Gastroesophageal sphincter (tissue), 4 donors: ENCODE results near the gene FOXL1. TPM values are rescaled to one million over a fixed set of nuclear protein-coding genes. Genes with fewer than 3 reads are reported as not detected.

Experiments used
- ATAC-seq: fragments of 150-250 bp; one replicate; pipeline ENCODE4 v1.9.1; 2016; ENCODE audit warnings: mild to moderate bottlenecking, moderate library complexity
- H3K27ac ChIP-seq, 4 donors: fragments of 200-600 bp; sonication (generic) in 3 of 4; 1 replicate in 3 of 4; 2 replicates in 1 of 4; pipeline ENCODE4 v1.5.1; 2016 to 2019
- H3K27me3 ChIP-seq: fragments of 200-600 bp; sonication (generic); one replicate; pipeline ENCODE4 v1.5.1; 2019
- H3K36me3 ChIP-seq, 2 donors: fragments of 200-600 bp; sonication (generic); one replicate each; pipeline ENCODE4 v1.5.1; 2019; ENCODE audit warnings: control low read depth in 1 of 2
- H3K4me1 ChIP-seq, 3 donors: fragments of 200-600 bp; sonication (generic); 1 replicate in 2 of 3; 2 replicates in 1 of 3; pipeline ENCODE4 v1.5.1; 2016 to 2019; ENCODE audit warnings: control low read depth in 2 of 3
- H3K4me3 ChIP-seq, 2 donors: fragments of 200-600 bp; sonication (generic); one replicate each; pipeline ENCODE4 v1.5.1; 2019; ENCODE audit warnings: mild to moderate bottlenecking in 1 of 2, moderate library complexity in 1 of 2
- H3K9me3 ChIP-seq, 3 donors: fragments of 200-600 bp; sonication (generic); one replicate each; pipeline ENCODE4 v1.5.1; 2017 to 2019; ENCODE audit warnings: control low read depth in 2 of 3
- CTCF ChIP-seq, 4 experiments: fragments of 200-600 bp in 2 of 4; fragments of 450-650 bp in 2 of 4; sonication (generic) in 1 of 4; IDR thresholded peaks; one replicate each; pipeline ENCODE4 v1.5.1; 2017 to 2019; ENCODE audit warnings: antibody characterized with exemption in 4 of 4, mild to moderate bottlenecking in 2 of 4, moderate library complexity in 2 of 4
- EP300 ChIP-seq: sonication (generic); formaldehyde crosslinking; IDR thresholded peaks from one replicate; pipeline ENCODE4 v1.6.1; 2017; ENCODE audit warnings: antibody characterized with exemption, mild to moderate bottlenecking
- POLR2A ChIP-seq, 2 donors: fragments of 450-650 bp; IDR thresholded peaks; one replicate each; pipeline ENCODE4 v1.6.1; 2017; ENCODE audit warnings: antibody characterized with exemption in 2 of 2, mild to moderate bottlenecking in 2 of 2, moderate library complexity in 1 of 2
- POLR2AphosphoS5 ChIP-seq: sonication (generic); formaldehyde crosslinking; IDR thresholded peaks from one replicate; pipeline ENCODE4 v1.6.1; 2017; ENCODE audit warnings: antibody characterized with exemption
- WGBS, 2 donors: methylation state at CpG; one replicate each; pipeline ENCODE4 v1.1.5; 2018; ENCODE audit warnings: low coverage in 1 of 2; 5-methylcytosine and 5-hydroxymethylcytosine counted together
- total RNA-seq, 4 donors: library from RNA; depleted of rRNA; stranded (reverse); fragments of >200 nt; gene quantifications; one replicate each; pipeline ENCODE4 v1.1.0, GENCODE V29; 2016

Gene FOXL1
- total RNA-seq, 4 donors from 2014 or later, result 0.25 to 0.81 (median 0.58) TPM; not detected in 1

- Histone ChIP-seq H3K27me3 (no peaks in the 10 kb centered on the region), H3K4me3 (no peak overlapping the region), H3K36me3 (peaks cover 0 to 70% of the 10 kb centered on the region in 2 donors), H3K9me3 (no peaks in the 10 kb centered on the region), H3K27ac (no peak overlapping the region), H3K4me1 (peaks cover 0 to 18% (median 0%) of the 10 kb centered on the region in 3 donors)
- no peak for ATAC-seq
- TF ChIP-seq CTCF (IDR thresholded peaks at IDR 0.05), result no peak
- no peak for TF ChIP-seq POLR2A (IDR thresholded peaks at IDR 0.05)
- no peak for TF ChIP-seq POLR2AphosphoS5
- TF ChIP-seq EP300, result no peak
- WGBS, 2 donors, result 78 to 84% methylated on average over 12 to 16 of the region's 18 CpGs
These were observed 43.4 kb upstream of the FOXL1 start for GRCh38 chr16:86534779-86535615.

- H3K4me1 ChIP-seq, result peaks cover 0 to 3% (median 0%) of the 10 kb centered on the region in 3 donors
- no peak overlapping the region for H3K4me3 ChIP-seq
- H3K9me3 ChIP-seq, result no peaks in the 10 kb centered on the region
- no peak for ATAC-seq
- no peaks in the 10 kb centered on the region for H3K27me3 ChIP-seq
- H3K27ac ChIP-seq, result no peak overlapping the region
- 93 to 97% methylated on average over 12 to 14 of the region's 17 CpGs for WGBS, 2 donors
- no peak for TF ChIP-seq POLR2AphosphoS5
- no peak for TF ChIP-seq CTCF (IDR thresholded peaks at IDR 0.05)
- TF ChIP-seq EP300, result no peak
- TF ChIP-seq POLR2A (IDR thresholded peaks at IDR 0.05), result no peak
- peaks cover 0 to 83% of the 10 kb centered on the region in 2 donors for H3K36me3 ChIP-seq
These were observed 41.7 kb upstream of the FOXL1 start for GRCh38 chr16:86536621-86537020.

DNA sequence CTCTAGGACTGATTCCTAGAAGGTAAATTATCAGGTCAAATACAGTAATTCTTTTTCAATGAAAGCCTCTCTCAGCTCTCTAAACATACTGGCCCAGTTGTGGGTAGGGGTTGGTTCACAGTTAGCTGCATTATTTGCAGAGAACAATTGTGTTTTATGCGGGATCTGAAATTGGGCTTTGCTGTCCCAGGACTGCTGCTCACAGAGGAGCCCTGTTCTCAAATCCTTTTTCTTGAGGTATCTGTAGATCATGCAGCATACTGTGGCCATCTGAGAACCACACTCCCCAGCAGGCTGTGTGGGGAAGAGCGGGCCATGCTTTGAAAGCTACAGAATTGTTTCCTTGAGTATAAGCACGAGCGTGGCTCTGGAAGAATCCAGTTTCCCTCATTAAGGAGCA is 40.9 kb upstream of the FOXL1 start:
- peaks cover 0 to 83% of the 10 kb centered on the region in 2 donors for H3K36me3 ChIP-seq
- H3K9me3 ChIP-seq, result no peaks in the 10 kb centered on the region
- TF ChIP-seq EP300 (no peak), CTCF (IDR thresholded peaks at IDR 0.05) (no peak), POLR2A (IDR thresholded peaks at IDR 0.05) (no peak)
- H3K27ac ChIP-seq, result no peak overlapping the region
- 78 to 100% methylated on average over 1 of the region's 4 CpGs for WGBS, 2 donors
- H3K27me3 ChIP-seq, result no peaks in the 10 kb centered on the region
- H3K4me3 ChIP-seq, result no peak overlapping the region
- no peak for ATAC-seq
- no peaks in the 10 kb centered on the region for H3K4me1 ChIP-seq

GRCh38 chr16:86538196-86538780 is 40.1 kb upstream of the FOXL1 start:
- peaks cover 0 to 83% of the 10 kb centered on the region in 2 donors for H3K36me3 ChIP-seq
- no peaks in the 10 kb centered on the region for H3K9me3 ChIP-seq
- H3K27ac ChIP-seq, result no peak overlapping the region
- no peak overlapping the region for H3K4me3 ChIP-seq
- H3K27me3 ChIP-seq, result no peaks in the 10 kb centered on the region
- no peak for ATAC-seq
- WGBS, 2 donors, result 87% methylated on average over 3 of the region's 17 CpGs; no CpG with 5 or more reads in 1 of the 2 donors
- TF ChIP-seq POLR2A (IDR thresholded peaks at IDR 0.05) (no peak), CTCF (IDR thresholded peaks at IDR 0.05) (no peak)
- H3K4me1 ChIP-seq, result no peaks in the 10 kb centered on the region

- 74 to 80% methylated on average over 1 to 4 of the region's 6 CpGs for whole genome bisulfite sequencing, 2 donors
- Histone ChIP-seq H3K36me3 (peaks cover 0 to 100% of the 10 kb centered on the region in 2 donors), H3K9me3 (no peaks in the 10 kb centered on the region), H3K4me1 (no peaks in the 10 kb centered on the region), H3K27me3 (no peaks in the 10 kb centered on the region), H3K27ac (no peak overlapping the region), H3K4me3 (no peak overlapping the region)
- no peak for ATAC-seq
- TF ChIP-seq EP300 (no peak), POLR2AphosphoS5 (no peak), CTCF (IDR thresholded peaks at IDR 0.05) (no peak)
These were observed 37.5 kb upstream of the FOXL1 start for GRCh38 chr16:86540894-86541293.
